ENCODE data around the gene ELN. TPM values are rescaled to one million over a fixed set of nuclear protein-coding genes. Genes with fewer than 3 reads are reported as not detected.

ELN gene
- total and polyA plus RNA-seq, 2 donors (not counting 3 experiments of a cell fraction or from before 2014, with no cell fraction given) = 1.7 to 2.6 TPM

GRCh38 chr7:74026406-74026902 is 1.5 kb upstream of the ELN start:
- Histone ChIP-seq H3K36me3 (ENCODE audit: control insufficient read depth in 2 of 2, extremely low read depth in 1 of 2, insufficient read depth in 2 of 2, low read length in 2 of 2) (no peaks in the 10 kb centered on the region), H3K9ac (replicated peaks; ENCODE audit: extremely low read depth, insufficient read depth, low read length) (no peak overlapping the region), H3K4me1 (ENCODE audit: control insufficient read depth, extremely low read depth, insufficient read depth, low read length) (peaks cover 19% of the 10 kb centered on the region), H3K9me1 (replicated peaks; ENCODE audit: control insufficient read depth, extremely low read depth, insufficient read depth, low read length) (no peaks in the 10 kb centered on the region), H2AFZ (ENCODE audit: low read depth, low read length) (no peak overlapping the region), H3K4me3 (replicated peaks in 1 of 3; ENCODE audit: insufficient read depth in 1 of 3, low read depth in 1 of 3, low read length in 3 of 3) (no peak overlapping the region), H3K4me2 (ENCODE audit: insufficient read depth, low read length) (no peak overlapping the region), H3K27ac (ENCODE audit: insufficient read depth, low read depth, low read length) (no peak overlapping the region), H4K20me1 (replicated peaks; ENCODE audit: control insufficient read depth, extremely low read depth, insufficient read depth, low read length) (no peaks in the 10 kb centered on the region), H3K27me3 (ENCODE audit: control insufficient read depth in 2 of 2, insufficient read depth in 2 of 2, low read length in 2 of 2) (peaks cover 11 to 17% of the 10 kb centered on the region in 2 experiments), H3K9me3 (replicated peaks; ENCODE audit: control insufficient read depth, insufficient read depth, low read length) (no peaks in the 10 kb centered on the region), H3K79me2 (ENCODE audit: control insufficient read depth, insufficient read depth, low read length) (no peaks in the 10 kb centered on the region)
- no TSS peak for BruUV-seq (replicated peaks)
- dilution Hi-C loops (cut with MboI; ENCODE audit: extremely low pct_ligation_motif_present, low sequenced_read_pairs) = no loop called here
- POLR2A ChIA-PET = no interaction called here
- no peak for DNase-seq (ENCODE audit: low read depth, low spot score)
- no peak for TF ChIP-seq EZH2 (IDR thresholded peaks at IDR 0.05; ENCODE audit: borderline replicate concordance, low read depth, low read length, severe bottlenecking)
- TF ChIP-seq JUN (IDR thresholded peaks at IDR 0.05; ENCODE audit: borderline replicate concordance, insufficient read depth, insufficient read length, low read depth) = no peak
- no peak for TF ChIP-seq POLR2AphosphoS5 (IDR thresholded peaks at IDR 0.05; ENCODE audit: insufficient read depth, low read depth, low read length)
- TF ChIP-seq MYC (IDR thresholded peaks at IDR 0.05; ENCODE audit: low read depth, low read length) = no peak
- TF ChIP-seq, protein P1, sequence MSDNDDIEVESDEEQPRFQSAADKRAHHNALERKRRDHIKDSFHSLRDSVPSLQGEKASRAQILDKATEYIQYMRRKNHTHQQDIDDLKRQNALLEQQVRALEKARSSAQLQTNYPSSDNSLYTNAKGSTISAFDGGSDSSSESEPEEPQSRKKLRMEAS (IDR thresholded peaks at IDR 0.05; ENCODE audit: insufficient read depth, insufficient read length) = no peak
- TF ChIP-seq POLR2A (IDR thresholded peaks at IDR 0.05; ENCODE audit: low read depth, low read length) = no peak
- TF ChIP-seq FOS (IDR thresholded peaks at IDR 0.05; ENCODE audit: borderline replicate concordance, insufficient read depth, low read length) = no peak
- TF ChIP-seq GATA2 (IDR thresholded peaks at IDR 0.05; ENCODE audit: insufficient read depth, insufficient read length, low read depth, low read length) = no peak
- no peak for TF ChIP-seq CTCF (IDR thresholded peaks at IDR 0.05; ENCODE audit: extremely low read depth in 1 of 2, insufficient read depth in 1 of 2, low read depth in 1 of 2, low read length in 2 of 2)
- CTCF ChIA-PET = interaction anchor here (0.6 to 4.8 kb wide), 52 partner anchors 8 to 368 kb away, joined by 3 to 105 read pairs (median 8); partner anchors contain the start of gene LIMK1
- no peak for FAIRE-seq
- intact Hi-C loops (cut with micrococcal nuclease) = loop anchor here (5.0 kb wide), 2 partner anchors 139 to 214 kb away; no protein-coding TSS in a partner anchor

Data from endothelial cell of umbilical vein (primary cell).